Activated CD8-positive, alpha-beta memory T cell treated with anti-CD3 and anti-CD28 coated beads, Interleukin-2, amount 50 U/mL, for 4 hours (primary cell): ENCODE measurements around the gene AXIN1.

Experiments used
- DNase-seq: peaks from one replicate; pipeline ENCODE4 v3.0.0-alpha.2; 2020

AXIN1 gene

GRCh38 chr16:297832-298231, 54.7 kb downstream of the AXIN1 start:
- DNase-seq = no peak

GRCh38 chr16:296806-297510, 55.6 kb downstream of the AXIN1 start:
- no peak for DNase-seq

GRCh38 chr16:296276-296675, 56.2 kb downstream of the AXIN1 start:
- no peak for DNase-seq

GRCh38 chr16:293043-293775, 59.3 kb downstream of the AXIN1 start:
- no peak for DNase-seq

- DNase-seq = no peak
Observed at GRCh38 chr16:291539-291938, 61.0 kb downstream of the AXIN1 start.

GRCh38 chr16:290681-291405, 61.7 kb downstream of the AXIN1 start:
- no peak for DNase-seq

GRCh38 chr16:290015-290680, 62.4 kb downstream of the AXIN1 start:
- no peak for DNase-seq

- DNase-seq = no peak
Observed at GRCh38 chr16:289395-289997, 63.0 kb downstream of the AXIN1 start.

- DNase-seq = no peak
Observed at GRCh38 chr16:287981-288920, 64.3 kb downstream of the AXIN1 start.

GRCh38 chr16:287298-287811, 65.2 kb downstream of the AXIN1 start:
- DNase-seq = no peak

GRCh38 chr16:286491-287297, 65.8 kb downstream of the AXIN1 start:
- DNase-seq = no peak

- no peak for DNase-seq
Observed at GRCh38 chr16:285146-286055, 67.1 kb downstream of the AXIN1 start.

- DNase-seq = no peak
Observed at GRCh38 chr16:284204-285120, 68.1 kb downstream of the AXIN1 start.

GRCh38 chr16:283033-283805, 69.3 kb downstream of the AXIN1 start, which contains the start of gene PDIA2:
TSS of gene PDIA2 (plus strand) at chr16:283164. CDS start at chr16:283170, 6 bp downstream.
- no peak for DNase-seq

GRCh38 chr16:282491-282890, 70.0 kb downstream of the AXIN1 start:
- no peak for DNase-seq

- DNase-seq = no peak
Observed at GRCh38 chr16:281660-282255, 70.8 kb downstream of the AXIN1 start.
